ENCODE data around the gene RSPH3. TPM values are rescaled to one million over a fixed set of nuclear protein-coding genes. Genes with fewer than 3 reads are reported as not detected.

The RSPH3 gene
- total and polyA plus RNA-seq, 4 donors: 1.7 to 4.6 (median 3.3) TPM

DNA sequence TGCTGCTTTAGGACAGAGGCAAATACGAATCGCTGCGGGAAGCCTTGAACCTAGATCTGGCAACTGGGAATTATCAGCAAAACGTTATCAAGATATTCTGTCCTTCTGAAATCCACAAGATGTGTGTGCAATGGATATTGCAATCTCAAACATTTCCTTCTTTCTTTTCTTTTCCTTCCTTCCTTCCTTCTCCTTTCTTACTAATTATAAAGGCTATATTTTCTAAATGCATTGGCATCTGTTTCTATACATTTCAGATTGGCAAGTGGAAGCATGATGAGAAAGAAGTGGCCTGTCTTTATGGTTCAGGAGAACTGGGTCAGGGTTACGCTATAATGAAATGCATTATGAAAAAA, 42.8 kb upstream of the RSPH3 start:
- Histone ChIP-seq H3K9me3 (ENCODE audit: control insufficient read depth in 4 of 4, low read length in 3 of 4) (no peaks in the 10 kb centered on the region), H3K27ac (ENCODE audit: low read depth in 1 of 2, low read length in 2 of 2) (peak overlapping the region; percentile 4 to 20), H3K4me1 (ENCODE audit: control insufficient read depth in 4 of 4, insufficient read depth in 4 of 4, low read length in 3 of 4) (peaks cover 0 to 8% (median 5%) of the 10 kb centered on the region in 4 donors), H3K36me3 (ENCODE audit: control insufficient read depth in 4 of 4, insufficient read depth in 3 of 4, low read depth in 1 of 4, low read length in 3 of 4) (no peaks in the 10 kb centered on the region), H3K4me3 (ENCODE audit: low read depth in 1 of 3, low read length in 3 of 3) (no peak overlapping the region), H3K9ac (ENCODE audit: low read depth in 1 of 2, low read length in 2 of 2) (peak overlapping the region in 1 of 2 donors; percentile 32), H3K27me3 (ENCODE audit: control insufficient read depth in 4 of 4, insufficient read depth in 4 of 4, low read length in 3 of 4) (no peaks in the 10 kb centered on the region)
- DNase-seq (ENCODE audit: low spot score): no peak
- WGBS: 18% methylated on average over 5 of the region's 5 CpGs
- TF ChIP-seq YY1 (IDR thresholded peaks at IDR 0.05): no peak
- TF ChIP-seq, protein P1, sequence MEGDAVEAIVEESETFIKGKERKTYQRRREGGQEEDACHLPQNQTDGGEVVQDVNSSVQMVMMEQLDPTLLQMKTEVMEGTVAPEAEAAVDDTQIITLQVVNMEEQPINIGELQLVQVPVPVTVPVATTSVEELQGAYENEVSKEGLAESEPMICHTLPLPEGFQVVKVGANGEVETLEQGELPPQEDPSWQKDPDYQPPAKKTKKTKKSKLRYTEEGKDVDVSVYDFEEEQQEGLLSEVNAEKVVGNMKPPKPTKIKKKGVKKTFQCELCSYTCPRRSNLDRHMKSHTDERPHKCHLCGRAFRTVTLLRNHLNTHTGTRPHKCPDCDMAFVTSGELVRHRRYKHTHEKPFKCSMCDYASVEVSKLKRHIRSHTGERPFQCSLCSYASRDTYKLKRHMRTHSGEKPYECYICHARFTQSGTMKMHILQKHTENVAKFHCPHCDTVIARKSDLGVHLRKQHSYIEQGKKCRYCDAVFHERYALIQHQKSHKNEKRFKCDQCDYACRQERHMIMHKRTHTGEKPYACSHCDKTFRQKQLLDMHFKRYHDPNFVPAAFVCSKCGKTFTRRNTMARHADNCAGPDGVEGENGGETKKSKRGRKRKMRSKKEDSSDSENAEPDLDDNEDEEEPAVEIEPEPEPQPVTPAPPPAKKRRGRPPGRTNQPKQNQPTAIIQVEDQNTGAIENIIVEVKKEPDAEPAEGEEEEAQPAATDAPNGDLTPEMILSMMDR (IDR thresholded peaks at IDR 0.05; ENCODE audit: low read depth, low read length, missing input control): no peak
- TF ChIP-seq, protein P2, sequence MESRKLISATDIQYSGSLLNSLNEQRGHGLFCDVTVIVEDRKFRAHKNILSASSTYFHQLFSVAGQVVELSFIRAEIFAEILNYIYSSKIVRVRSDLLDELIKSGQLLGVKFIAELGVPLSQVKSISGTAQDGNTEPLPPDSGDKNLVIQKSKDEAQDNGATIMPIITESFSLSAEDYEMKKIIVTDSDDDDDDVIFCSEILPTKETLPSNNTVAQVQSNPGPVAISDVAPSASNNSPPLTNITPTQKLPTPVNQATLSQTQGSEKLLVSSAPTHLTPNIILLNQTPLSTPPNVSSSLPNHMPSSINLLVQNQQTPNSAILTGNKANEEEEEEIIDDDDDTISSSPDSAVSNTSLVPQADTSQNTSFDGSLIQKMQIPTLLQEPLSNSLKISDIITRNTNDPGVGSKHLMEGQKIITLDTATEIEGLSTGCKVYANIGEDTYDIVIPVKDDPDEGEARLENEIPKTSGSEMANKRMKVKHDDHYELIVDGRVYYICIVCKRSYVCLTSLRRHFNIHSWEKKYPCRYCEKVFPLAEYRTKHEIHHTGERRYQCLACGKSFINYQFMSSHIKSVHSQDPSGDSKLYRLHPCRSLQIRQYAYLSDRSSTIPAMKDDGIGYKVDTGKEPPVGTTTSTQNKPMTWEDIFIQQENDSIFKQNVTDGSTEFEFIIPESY (IDR thresholded peaks at IDR 0.05): no peak
- no peak for TF ChIP-seq SP1 (IDR thresholded peaks at IDR 0.05)
- no peak for TF ChIP-seq JUND (IDR thresholded peaks at IDR 0.05)

DNA sequence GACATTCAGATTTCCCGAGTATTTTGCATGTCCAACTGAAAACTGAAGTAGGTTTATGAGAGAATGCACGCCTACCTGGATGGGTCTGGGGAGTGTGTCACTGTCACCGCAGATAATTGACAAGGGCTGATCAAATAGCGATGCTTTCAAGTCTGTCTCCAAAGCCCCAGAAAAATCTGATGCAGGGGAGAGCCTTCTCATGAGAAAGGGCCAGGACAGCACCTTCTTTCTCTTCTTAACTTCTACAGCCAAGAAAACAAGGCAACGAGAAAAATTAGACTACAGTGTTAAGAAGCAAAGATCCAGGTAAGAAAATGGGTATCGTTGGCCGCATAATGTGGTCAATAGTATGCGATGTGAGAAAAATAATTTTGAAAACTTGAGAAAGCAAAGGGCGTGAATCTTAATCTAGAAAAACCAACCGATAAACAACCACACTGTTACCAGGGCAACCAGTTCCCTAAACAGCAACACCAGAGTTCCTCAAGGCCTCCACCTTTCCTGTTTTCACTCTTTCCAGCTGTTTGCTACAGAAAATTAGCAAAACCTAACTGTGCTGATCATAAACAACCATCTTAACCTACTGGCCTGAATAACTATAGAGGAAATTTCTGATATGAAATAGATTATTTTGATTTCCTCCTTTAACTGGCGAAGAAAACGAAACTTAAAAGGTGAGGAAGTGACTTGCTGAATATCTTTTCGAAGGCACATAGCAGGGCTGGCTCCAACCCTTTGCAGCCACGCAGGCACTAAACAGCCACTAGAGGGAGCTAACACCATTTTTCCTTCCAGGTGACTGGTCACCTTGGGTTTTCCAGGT, 42.2 kb upstream of the RSPH3 start:
- DNase-seq (ENCODE audit: low spot score): peak; percentile 57
- Histone ChIP-seq H3K36me3 (ENCODE audit: control insufficient read depth in 4 of 4, insufficient read depth in 3 of 4, low read depth in 1 of 4, low read length in 3 of 4) (no peaks in the 10 kb centered on the region), H3K9me3 (ENCODE audit: control insufficient read depth in 4 of 4, low read length in 3 of 4) (no peaks in the 10 kb centered on the region), H3K27ac (ENCODE audit: low read depth in 1 of 2, low read length in 2 of 2) (peak overlapping the region; percentile 3 to 38), H3K4me3 (ENCODE audit: low read depth in 1 of 3, low read length in 3 of 3) (peak overlapping the region in 2 of 3 donors; percentile 16 to 33), H3K9ac (ENCODE audit: low read depth in 1 of 2, low read length in 2 of 2) (peak overlapping the region; percentile 9 to 31), H3K27me3 (ENCODE audit: control insufficient read depth in 4 of 4, insufficient read depth in 4 of 4, low read length in 3 of 4) (no peaks in the 10 kb centered on the region), H3K4me1 (ENCODE audit: control insufficient read depth in 4 of 4, insufficient read depth in 4 of 4, low read length in 3 of 4) (peaks cover 0 to 8% (median 5%) of the 10 kb centered on the region in 4 donors)
- TF ChIP-seq YY1 (IDR thresholded peaks at IDR 0.05): peak; percentile 32
- TF ChIP-seq FOXA1 (IDR thresholded peaks at IDR 0.05): no peak
- peak; percentile 85 to 91 for TF ChIP-seq RAD21 (IDR thresholded peaks at IDR 0.05)
- TF ChIP-seq, protein P1 (IDR thresholded peaks at IDR 0.05; ENCODE audit: low read depth, low read length, missing input control): peak; percentile 97
- TF ChIP-seq EGR1 (IDR thresholded peaks at IDR 0.05; ENCODE audit: low read depth in 2 of 2): peak in 1 of 2 donors; percentile 23
- peak in 1 of 2 donors; percentile 5 for TF ChIP-seq HNF4A (conservative IDR thresholded peaks at IDR 0.05)
- peak; percentile 26 for TF ChIP-seq SP1 (IDR thresholded peaks at IDR 0.05)
- TF ChIP-seq, protein P3, sequence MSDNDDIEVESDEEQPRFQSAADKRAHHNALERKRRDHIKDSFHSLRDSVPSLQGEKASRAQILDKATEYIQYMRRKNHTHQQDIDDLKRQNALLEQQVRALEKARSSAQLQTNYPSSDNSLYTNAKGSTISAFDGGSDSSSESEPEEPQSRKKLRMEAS (IDR thresholded peaks at IDR 0.05): no peak
- 50% methylated on average over 14 of the region's 14 CpGs for WGBS

Data from liver (tissue), 9 donors.